Panc1 (cell line): ENCODE results near the gene FILIP1.

Source experiments
- CTCF ChIP-seq: fragments of 450-650 bp; IDR thresholded peaks from 2 replicates; pipeline ENCODE4 v1.5.1; 2017; ENCODE audit warnings: mild to moderate bottlenecking
- SIN3A ChIP-seq: IDR thresholded peaks from 2 replicates; pipeline ENCODE4 v1.6.1; 2012; ENCODE audit warnings: low read depth, mild to moderate bottlenecking, low read length, moderate library complexity, borderline replicate concordance; ENCODE audit not compliant: insufficient read depth

GRCh38 chr6:75272145-75272840 lies 221.3 kb downstream of the FILIP1 start:
- TF ChIP-seq CTCF: no peak
- no peak for TF ChIP-seq SIN3A
